IMR-90 (cell line): ENCODE measurements around the gene MAP1LC3A. TPM values are rescaled to one million over a fixed set of nuclear protein-coding genes. Genes with fewer than 3 reads are reported as not detected.
A peak's percentile ranks its signal among the peaks of the same experiment; 100 is the strongest.

Experiments used
- ATAC-seq: fragments of 200-7000 bp; cut with Tn5 transposase; 2 replicates; pipeline ENCODE4 v1.9.1; 2020; ENCODE audit warnings: low read depth, mild to moderate bottlenecking, moderate library complexity
- BruUV-seq: library from RNA; stranded (reverse); fragments of 400-500 nt; replicated peaks from 2 replicates; lab custom pipeline; 2021; lab: Mats Ljungman, UMichigan
- CTCF ChIA-PET: fragments of 300-600 bp; formaldehyde crosslinking; extraction: SDS; loops from one replicate; lab custom pipeline; 2021; ENCODE audit warnings: antibody characterized with exemption; lab: Yijun Ruan, JAX
- POLR2A ChIA-PET: fragments of 300-600 bp; sonication (Branson Sonifier 250); formaldehyde crosslinking; loops from one replicate; lab custom pipeline; 2022; ENCODE audit warnings: antibody characterized with exemption; ENCODE audit not compliant: unreplicated experiment; lab: Charles Lee
- DNase-seq: peaks from one replicate; pipeline ENCODE4 v3.0.0; 2013
- H2AFZ ChIP-seq: replicated peaks from 2 replicates; pipeline ENCODE3; 2013; ENCODE audit warnings: low read length, mild to moderate bottlenecking; ENCODE audit not compliant: poor library complexity
- H2AK5ac ChIP-seq: 2 replicates; pipeline ENCODE4 v1.6.1; 2013; ENCODE audit warnings: low read depth, low read length, inconsistent platforms
- H2AK9ac ChIP-seq: replicated peaks from 2 replicates; pipeline ENCODE3; 2013; ENCODE audit warnings: mild to moderate bottlenecking, low read depth, low read length, moderate library complexity; ENCODE audit not compliant: poor library complexity
- H2BK120ac ChIP-seq: 2 replicates; pipeline ENCODE4 v1.6.1; 2013; ENCODE audit warnings: low read depth, low read length, inconsistent platforms
- H2BK15ac ChIP-seq: 3 replicates; pipeline ENCODE4 v1.6.1; 2013; ENCODE audit warnings: low read depth, low read length, inconsistent platforms
- H2BK20ac ChIP-seq: 2 replicates; pipeline ENCODE4 v1.6.1; 2013; ENCODE audit warnings: low read depth, mild to moderate bottlenecking, inconsistent platforms, low read length, moderate library complexity
- H2BK5ac ChIP-seq: 2 replicates; pipeline ENCODE4 v1.6.1; 2013; ENCODE audit warnings: mild to moderate bottlenecking, low read depth, low read length, inconsistent platforms; ENCODE audit not compliant: poor library complexity, severe bottlenecking
- H3K14ac ChIP-seq: replicated peaks from 2 replicates; pipeline ENCODE4 v1.6.1; 2013; ENCODE audit warnings: low read depth, low read length, inconsistent platforms
- H3K18ac ChIP-seq: 2 replicates; pipeline ENCODE4 v1.6.1; 2013; ENCODE audit warnings: low read depth, low read length, control low read depth
- H3K23ac ChIP-seq: 2 replicates; pipeline ENCODE4 v1.6.1; 2013; ENCODE audit warnings: low read depth, low read length, inconsistent platforms
- H3K27ac ChIP-seq: 2 replicates; pipeline ENCODE4 v1.5.1; 2013; ENCODE audit warnings: mild to moderate bottlenecking, control low read depth, low read length; ENCODE audit not compliant: insufficient read depth
- H3K27me3 ChIP-seq: 2 replicates; pipeline ENCODE4 v1.6.1; 2013; ENCODE audit warnings: low read length; ENCODE audit not compliant: control insufficient read depth, insufficient read depth
- H3K36me3 ChIP-seq: 2 replicates; pipeline ENCODE4 v1.6.1; 2013; ENCODE audit warnings: low read length, mixed read lengths; ENCODE audit not compliant: control insufficient read depth, insufficient read depth
- H3K4ac ChIP-seq: 2 replicates; pipeline ENCODE4 v1.6.1; 2013; ENCODE audit warnings: low read depth, low read length, inconsistent platforms
- H3K4me1 ChIP-seq: 2 replicates; pipeline ENCODE4 v1.6.1; 2013; ENCODE audit warnings: low read length, mixed read lengths; ENCODE audit not compliant: control insufficient read depth, insufficient read depth
- H3K4me2 ChIP-seq: 2 replicates; pipeline ENCODE4 v1.6.1; 2013; ENCODE audit warnings: low read depth, mild to moderate bottlenecking, control low read depth, low read length, moderate library complexity
- H3K4me3 ChIP-seq: 2 replicates; pipeline ENCODE4 v1.5.1; 2013; ENCODE audit warnings: low read depth, mild to moderate bottlenecking, control low read depth, low read length, moderate library complexity; ENCODE audit not compliant: insufficient read depth
- H3K56ac ChIP-seq: 2 replicates; pipeline ENCODE4 v1.6.1; 2013; ENCODE audit warnings: low read length, inconsistent platforms; ENCODE audit not compliant: insufficient read depth; ENCODE audit errors: extremely low read depth
- H3K79me1 ChIP-seq, 2 experiments: 2 replicates each; pipeline ENCODE4 v1.6.1; 2013; ENCODE audit warnings: low read length in 2 of 2, inconsistent platforms in 1 of 2, low read depth in 1 of 2
- H3K9ac ChIP-seq: 2 replicates; pipeline ENCODE4 v1.6.1; 2013; ENCODE audit warnings: low read depth, low read length, control low read depth
- H3K9me1 ChIP-seq: 2 replicates; pipeline ENCODE4 v1.6.1; 2013; ENCODE audit warnings: low read length, inconsistent platforms; ENCODE audit not compliant: insufficient read depth
- H3K9me3 ChIP-seq: 2 replicates; pipeline ENCODE4 v1.6.1; 2013; ENCODE audit warnings: low read length; ENCODE audit not compliant: control insufficient read depth, insufficient read depth
- H4K20me1 ChIP-seq: 2 replicates; pipeline ENCODE4 v1.6.1; 2013; ENCODE audit warnings: low read length, inconsistent platforms; ENCODE audit not compliant: insufficient read depth
- H4K5ac ChIP-seq: 2 replicates; pipeline ENCODE4 v1.6.1; 2013; ENCODE audit warnings: mild to moderate bottlenecking, low read depth, low read length, control low read depth
- H4K8ac ChIP-seq, 2 experiments: 2 replicates each; pipeline ENCODE4 v1.6.1; 2013; ENCODE audit warnings: low read depth in 2 of 2, low read length in 2 of 2, control low read depth in 1 of 2, inconsistent platforms in 1 of 2
- H4K91ac ChIP-seq: 2 replicates; pipeline ENCODE4 v1.6.1; 2013; ENCODE audit warnings: low read depth, low read length, inconsistent platforms; ENCODE audit not compliant: insufficient read depth
- CEBPB ChIP-seq: IDR thresholded peaks from 2 replicates; pipeline ENCODE4 v1.6.1; 2012; ENCODE audit warnings: low read depth, low read length, improper control_type of control experiment
- CHD1 ChIP-seq: IDR thresholded peaks from 2 replicates; pipeline ENCODE4 v1.6.1; 2012; ENCODE audit warnings: low read depth, low read length, improper control_type of control experiment
- MXI1 ChIP-seq: IDR thresholded peaks from 2 replicates; pipeline ENCODE4 v1.6.1; 2012; ENCODE audit warnings: low read depth, mild to moderate bottlenecking, low read length, moderate library complexity, borderline replicate concordance
- WGBS, 2 experiments: methylation state at CpG; one replicate each; pipeline versions ENCODE4 v1.1.5 to v1.1.7; 2013; ENCODE audit warnings: missing lambda C conversion rate in 2 of 2; ENCODE audit not compliant: insufficient read length in 1 of 2; ENCODE audit errors: extremely low coverage in 2 of 2; 5-methylcytosine and 5-hydroxymethylcytosine counted together
- dilution Hi-C: fragments of 300-500 bp; cut with HindIII; formaldehyde crosslinking; loops from one replicate; pipeline ENCODE4 v1.14.3; 2018; ENCODE audit warnings: low sequenced_read_pairs; ENCODE audit not compliant: unreplicated experiment
- in situ Hi-C: fragments of 300-500 bp; cut with MboI; formaldehyde crosslinking; loops from 3 replicates; pipeline ENCODE4 v1.14.3; 2019; ENCODE audit warnings: low sequenced_read_pairs, inconsistent platforms, mixed read lengths
- intact Hi-C: fragments of 100-400 bp; cut with micrococcal nuclease; formaldehyde crosslinking; loops from 2 replicates; pipeline ENCODE4 v1.10.0; 2022
- polyA plus RNA-seq, 3 experiments: library from polyadenylated mRNA; depleted of rRNA; stranded (reverse); fragments of >200 nt; gene quantifications; 2 replicates each; pipeline ENCODE4 v1.2.3, GENCODE V29; 2012; ENCODE audit warnings: low replicate concordance in 1 of 3
- total RNA-seq: library from RNA; depleted of rRNA; stranded (reverse); fragments of >200 nt; gene quantifications from 2 replicates; pipeline ENCODE4 v1.2.3, GENCODE V29; 2012

Gene MAP1LC3A
- total and polyA plus RNA-seq, 2 of the 4 experiments (the other 2 are of a cell fraction): 10.0 to 39.7 TPM

GRCh38 chr20:34544109-34544796 lies 14.3 kb upstream of the MAP1LC3A start:
- dilution Hi-C loops: no loop called here
- POLR2A ChIA-PET: no interaction called here
- Histone ChIP-seq H3K27ac (no peak overlapping the region), H2BK20ac (no peak overlapping the region), H2AK9ac (no peak overlapping the region), H3K36me3 (peaks cover 23% of the 10 kb centered on the region), H3K56ac (no peak overlapping the region), H4K91ac (no peak overlapping the region), H3K4me3 (no peak overlapping the region), H3K4me2 (no peak overlapping the region), H2AFZ (peak overlapping the region; percentile 49), H3K18ac (no peak overlapping the region), H4K8ac (no peak overlapping the region), H4K20me1 (no peaks in the 10 kb centered on the region; the same call in 1 of the 2 replicates), H3K4ac (no peak overlapping the region), H2BK15ac (no peak overlapping the region), H2BK120ac (no peak overlapping the region), H2AK5ac (no peak overlapping the region), H3K9me3 (no peaks in the 10 kb centered on the region), H3K23ac (no peak overlapping the region), H3K9ac (no peak overlapping the region), H3K4me1 (no peaks in the 10 kb centered on the region), H4K5ac (no peak overlapping the region), H2BK5ac (no peak overlapping the region), H3K79me1 (peaks cover 0 to 5% of the 10 kb centered on the region in 2 experiments; a peak in 2 of 4 replicates), H3K27me3 (no peaks in the 10 kb centered on the region), H3K14ac (no peak overlapping the region), H3K9me1 (no peaks in the 10 kb centered on the region)
- TF ChIP-seq CEBPB (no peak), MXI1 (no peak), CHD1 (no peak)
- intact Hi-C loops: no loop called here
- no TSS peak for BruUV-seq
- ATAC-seq (peak; percentile 37; the same call in 1 of the 2 replicates), DNase-seq (no peak)
- in situ Hi-C loops: no loop called here
- CTCF ChIA-PET: no interaction called here
- WGBS, 2 experiments: 38% methylated on average over 11 of the region's 19 CpGs; no CpG with 5 or more reads in 1 of the 2 experiments
